IPS DF 6.9 (cell line): Measurements from ENCODE around the gene ABAT.

Experiments used
- DNase-seq: peaks from one replicate; pipeline ENCODE4 v3.0.0-alpha.2; 2013; ENCODE audit warnings: low read depth, low spot score
- H3K27ac ChIP-seq: one replicate; pipeline ENCODE4 v1.5.1; 2013; ENCODE audit warnings: low read length, control low read depth
- H3K27me3 ChIP-seq: 2 replicates; pipeline ENCODE4 v1.6.1; 2013; ENCODE audit warnings: mild to moderate bottlenecking, low read length; ENCODE audit not compliant: control insufficient read depth, insufficient read depth
- H3K36me3 ChIP-seq: 2 replicates; pipeline ENCODE4 v1.6.1; 2013; ENCODE audit warnings: low read length; ENCODE audit not compliant: control insufficient read depth, insufficient read depth
- H3K4me1 ChIP-seq: 2 replicates; pipeline ENCODE4 v1.6.1; 2013; ENCODE audit warnings: low read length; ENCODE audit not compliant: control insufficient read depth, insufficient read depth
- H3K4me3 ChIP-seq: 2 replicates; pipeline ENCODE4 v1.5.1; 2013; ENCODE audit warnings: mild to moderate bottlenecking, low read length
- H3K9me3 ChIP-seq: 2 replicates; pipeline ENCODE4 v1.6.1; 2013; ENCODE audit warnings: low read length, inconsistent platforms; ENCODE audit not compliant: control insufficient read depth, insufficient read depth
- WGBS: extraction: QIAGEN DNeasy Blood & Tissue Kit; methylation state at CpG from one replicate; pipeline ENCODE4 v1.1.7; 2013; ENCODE audit warnings: mixed read lengths, missing lambda C conversion rate; ENCODE audit not compliant: insufficient read length, insufficient coverage; 5-methylcytosine and 5-hydroxymethylcytosine counted together

Gene ABAT

DNA sequence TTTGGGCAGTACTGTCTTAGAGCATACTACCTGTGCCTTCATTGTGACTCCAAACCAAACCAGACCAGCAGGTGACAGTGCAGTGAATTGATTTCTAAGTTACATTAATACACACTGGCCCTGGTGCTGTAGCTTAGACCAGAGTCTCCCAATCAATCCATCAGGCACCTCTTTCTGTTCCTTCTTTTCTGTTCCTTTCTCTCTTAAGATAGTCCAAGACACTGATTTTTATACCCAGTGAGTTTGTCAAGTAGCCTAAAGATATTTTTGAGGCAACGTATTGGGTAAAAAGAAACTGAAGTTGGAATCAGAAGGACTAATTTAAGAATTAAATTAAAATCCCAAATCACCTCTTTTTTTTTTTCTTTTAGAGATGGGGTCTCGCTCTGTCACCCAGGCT, 43.1 kb downstream of the ABAT start:
- no CpG with 5 or more reads among the region's 2 CpGs for WGBS
- H3K4me1 ChIP-seq = peaks cover 4% of the 10 kb centered on the region; the same call in 1 of the 2 replicates
- H3K9me3 ChIP-seq = no peaks in the 10 kb centered on the region
- H3K4me3 ChIP-seq = no peak overlapping the region
- no peaks in the 10 kb centered on the region for H3K36me3 ChIP-seq
- DNase-seq = no peak
- H3K27me3 ChIP-seq = no peaks in the 10 kb centered on the region
- H3K27ac ChIP-seq = no peak overlapping the region

DNA sequence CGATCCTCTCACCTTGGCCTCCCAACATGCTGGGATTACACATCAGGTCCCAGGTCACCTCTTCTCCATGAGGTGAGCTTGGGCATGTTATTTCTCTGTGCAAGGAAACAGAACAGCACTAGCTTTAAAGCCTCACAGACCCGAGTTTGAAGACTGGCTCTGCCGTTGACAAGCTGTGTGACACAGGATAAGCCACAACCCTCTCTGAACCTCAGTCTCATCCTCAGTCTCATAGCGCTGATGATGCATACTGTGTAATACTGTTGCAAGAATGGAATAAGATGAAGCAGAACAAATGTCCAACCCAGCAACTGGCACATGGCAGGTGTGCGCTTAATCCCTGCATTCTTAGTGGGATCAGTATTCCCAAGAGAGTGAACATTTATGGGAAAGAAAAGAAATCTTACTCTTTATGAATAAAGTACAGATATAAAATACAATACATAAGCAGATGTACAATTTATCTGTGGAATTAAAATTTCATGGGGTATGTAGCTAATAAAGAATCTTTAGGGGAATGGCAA, 43.5 kb downstream of the ABAT start:
- H3K27me3 ChIP-seq = no peaks in the 10 kb centered on the region
- no peak overlapping the region for H3K27ac ChIP-seq
- no peak overlapping the region for H3K4me3 ChIP-seq
- DNase-seq = no peak
- WGBS = no CpG with 5 or more reads among the region's 5 CpGs
- no peaks in the 10 kb centered on the region for H3K36me3 ChIP-seq
- peaks cover 4% of the 10 kb centered on the region; the same call in 1 of the 2 replicates for H3K4me1 ChIP-seq
- no peaks in the 10 kb centered on the region for H3K9me3 ChIP-seq

DNA sequence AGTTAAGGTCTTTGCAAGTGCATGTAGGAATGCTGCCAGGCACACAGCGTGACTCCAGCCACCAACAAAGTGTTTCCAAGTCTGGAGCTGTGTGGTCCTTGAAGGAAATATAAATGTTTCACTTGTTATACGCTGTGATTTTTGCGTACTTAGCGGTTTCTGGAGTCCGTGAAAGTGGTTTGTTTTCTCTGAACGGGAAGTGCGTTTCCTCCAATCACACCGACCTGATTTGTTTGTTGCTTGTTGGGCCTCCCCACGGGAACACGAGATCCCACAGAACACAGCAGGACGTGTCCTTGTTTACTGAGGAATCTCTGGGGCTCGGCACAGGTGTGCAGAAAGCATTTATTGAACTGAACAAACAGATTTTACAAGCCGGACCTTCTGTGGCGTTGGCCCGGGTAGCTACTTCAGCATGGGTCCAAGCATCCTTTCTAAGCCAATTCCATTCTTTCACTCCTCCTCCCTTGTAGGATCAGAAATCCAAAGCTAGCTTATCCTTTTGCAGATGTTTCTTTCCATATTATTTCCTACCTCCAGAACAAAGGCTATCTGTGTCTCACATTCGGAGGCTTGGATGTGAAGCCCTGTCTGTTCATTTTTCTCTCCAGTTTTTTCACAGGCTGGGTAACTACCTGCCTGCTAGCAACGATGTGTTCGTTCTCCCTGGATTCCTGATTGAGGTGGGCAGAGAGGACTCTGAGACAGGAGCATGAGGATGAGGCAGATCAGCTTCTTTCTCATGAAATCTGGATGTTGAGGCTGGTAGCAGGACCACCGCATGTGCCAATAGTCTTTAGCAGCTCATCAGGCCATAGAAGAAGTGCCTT, 44.6 kb downstream of the ABAT start:
- H3K27ac ChIP-seq = no peak overlapping the region
- WGBS = no CpG with 5 or more reads among the region's 19 CpGs
- peaks cover 4% of the 10 kb centered on the region; the same call in 1 of the 2 replicates for H3K4me1 ChIP-seq
- no peak overlapping the region for H3K4me3 ChIP-seq
- H3K27me3 ChIP-seq = no peaks in the 10 kb centered on the region
- H3K36me3 ChIP-seq = no peaks in the 10 kb centered on the region
- DNase-seq = no peak
- H3K9me3 ChIP-seq = no peaks in the 10 kb centered on the region

DNA sequence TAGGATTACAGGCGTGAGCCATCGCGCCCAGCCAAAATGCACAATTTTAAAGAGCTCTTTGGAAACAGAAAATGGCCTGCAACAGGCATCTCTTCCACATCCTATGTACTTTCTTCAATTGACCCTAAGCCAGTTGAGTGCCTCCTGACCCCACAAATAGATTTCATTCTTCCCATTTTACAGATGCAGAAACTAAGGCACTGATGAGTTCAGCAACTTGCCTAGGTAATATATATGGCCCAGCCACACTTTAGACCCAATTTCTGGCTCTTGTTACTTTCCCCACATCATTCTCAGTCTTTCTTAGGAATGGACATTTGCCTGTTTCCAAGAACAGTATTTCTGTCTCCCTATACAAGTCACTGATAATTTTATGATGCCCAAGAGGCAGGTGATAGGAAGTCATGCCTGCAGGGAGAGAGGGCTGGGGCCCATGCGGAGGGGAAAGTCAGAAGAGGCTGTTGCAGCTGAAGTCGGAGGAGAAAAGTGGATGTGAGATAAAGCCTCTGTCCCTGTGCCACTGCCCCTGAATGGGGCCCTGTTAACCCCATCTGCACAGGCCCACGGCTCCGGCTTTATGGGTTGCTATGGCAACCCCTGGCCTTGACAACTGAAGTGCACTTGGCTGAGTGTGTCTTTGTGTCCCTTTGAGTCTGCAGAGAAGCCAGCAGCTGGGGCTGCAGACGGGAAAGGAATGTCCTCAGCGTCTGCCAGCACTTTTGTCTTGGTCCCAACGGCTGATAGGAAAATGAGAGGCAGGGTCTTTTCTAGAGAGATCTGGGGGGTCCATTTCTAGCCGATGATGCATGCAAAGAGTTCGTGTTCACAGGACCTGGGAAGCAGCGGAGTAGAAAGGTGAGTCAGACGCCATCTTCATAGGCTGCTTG, 45.9 kb downstream of the ABAT start:
- Histone ChIP-seq H3K4me3 (no peak overlapping the region), H3K9me3 (no peaks in the 10 kb centered on the region), H3K36me3 (no peaks in the 10 kb centered on the region), H3K4me1 (peaks cover 4% of the 10 kb centered on the region; the same call in 1 of the 2 replicates), H3K27me3 (no peaks in the 10 kb centered on the region), H3K27ac (no peak overlapping the region)
- no peak for DNase-seq
- no CpG with 5 or more reads among the region's 14 CpGs for WGBS

DNA sequence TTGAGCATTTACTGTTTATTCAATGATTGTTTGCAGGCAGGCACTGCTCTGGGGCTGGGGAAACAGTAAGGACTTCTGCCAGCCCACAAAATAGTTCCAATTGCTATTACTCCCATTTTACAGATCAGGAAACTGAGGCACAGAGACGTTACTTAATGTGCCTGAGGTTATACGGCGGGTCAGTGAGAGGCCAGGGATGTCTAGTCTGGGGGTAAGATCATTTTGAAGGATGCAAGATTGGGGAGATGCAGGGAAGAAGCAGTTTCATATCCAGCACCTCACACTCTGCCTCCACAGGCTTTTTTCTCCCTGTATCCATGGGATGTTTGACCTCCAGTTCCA, 46.5 kb downstream of the ABAT start:
- Histone ChIP-seq H3K36me3 (no peaks in the 10 kb centered on the region), H3K4me3 (no peak overlapping the region), H3K27ac (no peak overlapping the region), H3K9me3 (no peaks in the 10 kb centered on the region), H3K4me1 (peaks cover 4% of the 10 kb centered on the region; the same call in 1 of the 2 replicates), H3K27me3 (no peaks in the 10 kb centered on the region; the same call in 1 of the 2 replicates)
- DNase-seq = no peak
- WGBS = no CpG with 5 or more reads among the region's 3 CpGs

DNA sequence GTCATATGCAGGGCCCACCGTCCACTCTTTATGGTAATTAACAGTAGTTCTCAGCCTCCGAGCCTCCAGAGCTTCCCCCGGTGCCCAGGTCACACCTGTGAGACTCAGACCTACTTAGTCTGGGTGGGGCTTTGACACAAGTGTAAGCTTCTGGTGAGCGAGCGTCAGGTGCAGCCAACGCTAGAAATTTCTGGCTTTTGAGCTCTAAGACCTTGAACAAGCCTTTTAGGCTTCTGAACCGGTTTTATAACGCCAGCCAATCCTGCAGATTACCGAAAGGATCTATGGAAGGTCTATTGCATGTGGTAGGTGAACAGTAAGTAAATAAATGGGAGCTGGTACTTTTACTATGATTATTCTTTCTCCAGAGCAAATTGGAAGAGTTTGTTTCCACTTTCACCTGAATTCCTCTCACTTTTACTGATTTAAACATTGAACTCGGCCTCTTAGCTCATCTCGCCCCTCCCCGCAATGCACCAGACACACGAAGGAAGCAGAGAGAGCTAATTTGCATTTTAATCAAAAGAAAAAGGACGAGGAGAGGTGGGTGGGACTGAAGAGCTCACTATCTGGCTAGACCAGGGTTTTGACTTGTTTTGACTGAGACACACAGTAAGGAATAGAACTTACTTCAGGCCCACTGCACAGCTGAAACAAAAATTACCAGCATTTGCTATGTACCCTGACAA, 47.1 kb downstream of the ABAT start:
- H3K36me3 ChIP-seq = no peaks in the 10 kb centered on the region
- peaks cover 4% of the 10 kb centered on the region; the same call in 1 of the 2 replicates for H3K4me1 ChIP-seq
- H3K9me3 ChIP-seq = no peaks in the 10 kb centered on the region
- H3K27me3 ChIP-seq = no peaks in the 10 kb centered on the region; the same call in 1 of the 2 replicates
- no peak overlapping the region for H3K4me3 ChIP-seq
- DNase-seq = no peak
- no CpG with 5 or more reads among the region's 14 CpGs for WGBS
- H3K27ac ChIP-seq = no peak overlapping the region

DNA sequence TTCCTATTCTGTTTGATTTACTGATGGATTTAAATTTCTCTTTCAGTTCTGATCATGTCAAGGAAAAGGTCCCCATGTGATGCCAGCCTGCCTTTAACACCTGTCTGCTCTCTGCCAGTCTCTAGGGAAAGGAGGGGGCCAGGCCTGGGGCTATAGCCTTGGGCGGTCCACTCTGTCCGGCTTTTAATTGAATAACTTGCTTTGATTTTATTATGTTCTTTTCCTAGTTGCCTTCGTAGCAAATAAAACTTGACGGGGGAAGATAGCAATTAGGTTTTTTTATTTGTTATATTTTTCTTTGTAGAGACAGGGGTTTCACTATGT, 47.6 kb downstream of the ABAT start:
- Histone ChIP-seq H3K27ac (no peak overlapping the region), H3K9me3 (no peaks in the 10 kb centered on the region), H3K4me3 (no peak overlapping the region), H3K4me1 (peaks cover 4% of the 10 kb centered on the region; the same call in 1 of the 2 replicates), H3K27me3 (no peaks in the 10 kb centered on the region; the same call in 1 of the 2 replicates), H3K36me3 (no peaks in the 10 kb centered on the region)
- WGBS = no CpG with 5 or more reads among the region's 4 CpGs
- no peak for DNase-seq

DNA sequence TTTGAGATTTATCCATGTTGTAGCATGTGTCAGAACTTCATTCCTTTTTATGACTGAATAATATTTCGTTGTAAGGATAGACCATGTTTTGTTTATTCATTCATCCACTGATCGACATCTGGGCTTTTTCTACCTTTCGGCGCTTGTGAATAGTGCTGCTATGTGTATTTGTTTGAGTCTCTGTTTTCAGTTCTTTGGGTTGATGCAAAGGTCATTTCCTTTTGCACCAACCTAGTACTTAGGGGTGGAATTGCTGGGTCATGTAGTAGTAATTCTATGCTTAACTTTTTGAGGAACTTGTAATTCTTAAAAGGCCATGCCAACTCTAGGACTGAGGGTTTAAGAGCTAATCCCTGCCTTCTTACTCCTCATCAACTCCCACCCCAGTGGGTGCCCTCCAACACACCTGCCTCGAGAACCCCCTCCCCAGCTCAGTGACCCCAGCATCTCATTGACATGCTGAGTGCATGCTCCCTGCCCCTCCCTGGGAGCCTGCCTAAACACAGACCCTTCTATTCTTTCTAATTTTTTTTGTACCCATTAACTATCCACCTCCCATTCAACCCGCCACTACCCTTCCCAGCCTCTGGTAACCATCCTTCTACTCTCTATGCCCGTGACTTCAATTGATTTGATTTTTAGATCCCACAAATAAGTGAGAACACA, 51.2 kb downstream of the ABAT start:
- H3K9me3 ChIP-seq = no peaks in the 10 kb centered on the region

DNA sequence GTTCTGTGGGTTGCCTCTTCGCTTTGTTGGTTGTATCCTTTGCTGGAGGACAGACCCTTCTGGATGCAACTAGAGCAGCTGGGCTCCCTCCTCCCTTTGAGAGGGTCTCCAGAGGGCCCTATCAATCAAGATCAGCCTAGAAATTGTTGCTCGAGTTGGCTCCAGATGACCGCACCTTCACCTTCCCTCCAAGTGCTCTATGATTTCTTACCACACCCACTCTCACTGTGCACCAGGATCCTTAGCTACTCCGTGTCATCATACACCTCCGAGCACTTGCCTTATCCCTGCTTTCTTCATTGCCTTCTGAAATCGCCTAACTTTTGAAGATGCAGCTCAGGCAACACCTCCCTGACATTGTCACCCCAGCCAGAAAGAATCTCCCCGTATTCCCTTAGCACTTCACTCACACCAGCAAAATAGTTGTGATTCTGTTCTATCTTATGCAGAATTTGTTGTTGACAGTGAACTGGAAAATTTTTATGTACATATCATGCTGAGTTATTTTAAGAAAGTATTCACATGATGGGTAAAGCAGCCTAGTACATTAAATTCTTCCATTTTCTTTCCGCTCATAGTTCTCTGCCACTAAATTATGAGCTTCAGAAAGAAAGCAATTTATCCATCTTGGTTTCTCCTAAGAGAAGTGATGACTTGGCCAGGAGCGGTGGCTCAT, 52.9 kb downstream of the ABAT start:
- Histone ChIP-seq H3K27ac (no peak overlapping the region), H3K4me3 (no peak overlapping the region), H3K9me3 (no peaks in the 10 kb centered on the region), H3K4me1 (no peaks in the 10 kb centered on the region), H3K36me3 (no peaks in the 10 kb centered on the region), H3K27me3 (no peaks in the 10 kb centered on the region; the same call in 1 of the 2 replicates)
- no peak for DNase-seq
- WGBS = no CpG with 5 or more reads among the region's 9 CpGs

More for the DNA sequence above, 51.2 kb downstream of the ABAT start:
- Histone ChIP-seq H3K36me3 (no peaks in the 10 kb centered on the region), H3K27me3 (no peaks in the 10 kb centered on the region; the same call in 1 of the 2 replicates), H3K4me1 (peaks cover 4% of the 10 kb centered on the region; the same call in 1 of the 2 replicates), H3K27ac (no peak overlapping the region), H3K4me3 (no peak overlapping the region)
- no CpG with 5 or more reads among the region's 7 CpGs for WGBS
- no peak for DNase-seq
